Epithelial cell of esophagus (primary cell): Measurements from ENCODE around the gene ATN1.
A peak's percentile ranks its signal among the peaks of the same experiment; 100 is the strongest.

ENCODE experiments used
- DNase-seq: peaks from one replicate; pipeline ENCODE4 v3.0.0; 2010; ENCODE audit warnings: low read depth
- H3K4me3 ChIP-seq: 2 replicates; pipeline ENCODE4 v1.5.1; 2011; ENCODE audit warnings: mild to moderate bottlenecking, low read length, control low read depth
- TF ChIP-seq, protein P1 (sequence below): IDR thresholded peaks from 2 replicates; pipeline ENCODE4 v1.5.1; 2011; ENCODE audit warnings: low read depth, mild to moderate bottlenecking, low read length, control low read depth, inconsistent platforms; ENCODE audit not compliant: insufficient read depth; ENCODE audit errors: missing control alignments

ATN1 gene

DNA sequence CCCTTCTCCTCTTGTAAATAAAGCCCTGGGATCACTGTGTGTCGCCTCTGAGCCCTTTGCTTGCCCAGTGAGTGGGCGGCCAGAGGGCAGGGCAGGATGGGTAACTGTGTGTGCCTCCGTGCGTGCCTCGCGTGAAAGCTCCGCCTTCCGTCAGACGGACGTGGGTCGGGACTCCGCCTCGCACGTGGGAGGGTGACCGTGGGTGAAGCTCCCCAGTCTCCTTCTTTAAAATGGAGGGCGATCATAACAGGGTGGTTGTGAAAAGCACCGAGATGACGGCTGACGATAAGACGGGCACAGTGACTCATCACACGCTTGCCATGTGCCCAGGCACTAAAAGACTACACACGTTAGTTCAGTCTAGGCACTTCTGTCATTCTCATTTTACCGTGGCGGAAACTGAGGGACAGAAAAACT is 33.5 kb downstream of the ATN1 start:
- TF ChIP-seq, protein P1, sequence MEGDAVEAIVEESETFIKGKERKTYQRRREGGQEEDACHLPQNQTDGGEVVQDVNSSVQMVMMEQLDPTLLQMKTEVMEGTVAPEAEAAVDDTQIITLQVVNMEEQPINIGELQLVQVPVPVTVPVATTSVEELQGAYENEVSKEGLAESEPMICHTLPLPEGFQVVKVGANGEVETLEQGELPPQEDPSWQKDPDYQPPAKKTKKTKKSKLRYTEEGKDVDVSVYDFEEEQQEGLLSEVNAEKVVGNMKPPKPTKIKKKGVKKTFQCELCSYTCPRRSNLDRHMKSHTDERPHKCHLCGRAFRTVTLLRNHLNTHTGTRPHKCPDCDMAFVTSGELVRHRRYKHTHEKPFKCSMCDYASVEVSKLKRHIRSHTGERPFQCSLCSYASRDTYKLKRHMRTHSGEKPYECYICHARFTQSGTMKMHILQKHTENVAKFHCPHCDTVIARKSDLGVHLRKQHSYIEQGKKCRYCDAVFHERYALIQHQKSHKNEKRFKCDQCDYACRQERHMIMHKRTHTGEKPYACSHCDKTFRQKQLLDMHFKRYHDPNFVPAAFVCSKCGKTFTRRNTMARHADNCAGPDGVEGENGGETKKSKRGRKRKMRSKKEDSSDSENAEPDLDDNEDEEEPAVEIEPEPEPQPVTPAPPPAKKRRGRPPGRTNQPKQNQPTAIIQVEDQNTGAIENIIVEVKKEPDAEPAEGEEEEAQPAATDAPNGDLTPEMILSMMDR: no peak
- DNase-seq: peak; percentile 76
- H3K4me3 ChIP-seq: no peak overlapping the region

DNA sequence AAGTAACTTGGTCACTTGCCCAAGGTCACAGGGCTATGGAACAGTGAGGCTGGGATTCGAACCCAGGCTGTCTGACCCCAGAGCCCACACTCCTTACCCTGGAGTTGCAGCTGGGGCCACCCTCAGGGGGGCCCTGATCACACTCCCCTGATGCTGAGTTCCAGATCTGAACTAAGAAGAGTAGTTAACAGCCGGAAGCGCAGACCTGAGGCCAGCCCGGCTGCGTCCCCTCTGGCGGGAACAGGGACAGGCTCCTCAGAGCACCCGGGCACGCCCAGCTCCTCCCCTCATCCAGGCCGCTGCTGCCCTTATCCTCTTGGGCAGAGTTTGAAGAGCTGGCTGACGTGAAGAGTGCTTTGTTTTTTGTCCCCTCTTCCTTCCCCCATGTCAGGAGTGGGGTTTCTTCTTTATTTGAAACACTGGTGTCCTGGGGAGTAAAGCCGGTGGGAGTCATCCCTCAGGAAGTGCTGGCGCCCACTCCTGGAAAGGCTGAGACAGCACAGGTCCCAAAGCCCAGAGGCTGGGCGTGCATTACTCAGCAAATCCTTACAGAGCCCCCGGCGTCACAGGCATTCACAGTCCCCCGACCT is 34.0 kb downstream of the ATN1 start:
- DNase-seq: peak; percentile 78
- TF ChIP-seq, protein P1: peak; percentile 57
- H3K4me3 ChIP-seq: peak overlapping the region; percentile 98

DNA sequence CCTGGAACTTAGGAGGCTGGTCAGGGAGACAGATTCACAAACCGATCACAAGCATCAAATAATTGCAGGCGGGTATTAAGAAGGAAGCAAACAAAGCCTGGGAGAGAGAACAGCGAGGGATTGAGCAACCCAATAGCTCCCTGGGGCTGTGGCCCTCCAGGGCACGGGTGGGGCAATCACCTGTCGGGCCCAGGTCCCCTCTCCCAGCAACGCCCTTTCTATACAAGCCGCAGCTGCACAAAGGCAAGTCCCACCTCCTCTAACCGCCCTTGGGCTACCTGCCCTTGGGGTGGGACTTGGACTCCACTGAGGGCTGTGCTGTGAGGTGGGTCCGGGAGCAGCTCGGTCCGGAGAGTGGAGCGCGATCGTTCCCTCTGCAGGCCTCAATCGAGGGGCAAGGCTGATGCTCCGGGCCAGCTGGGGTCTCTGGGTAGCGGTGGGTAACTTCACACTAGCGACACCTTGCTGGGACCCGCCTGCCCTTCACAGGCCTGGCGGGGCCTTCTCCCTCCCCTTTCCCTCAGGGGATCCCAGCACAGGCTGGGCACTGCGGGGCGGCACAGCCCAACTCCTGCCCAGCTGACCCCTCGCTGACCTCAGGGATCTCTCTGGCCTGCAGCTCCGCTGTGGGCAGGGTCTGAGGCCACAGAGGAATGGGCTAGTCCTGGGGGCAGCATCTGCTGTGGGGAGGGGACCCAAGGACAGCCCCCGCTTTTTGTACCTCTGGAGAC is 34.7 kb downstream of the ATN1 start:
- TF ChIP-seq, protein P1: no peak
- peak overlapping the region; percentile 98 for H3K4me3 ChIP-seq
- no peak for DNase-seq

DNA sequence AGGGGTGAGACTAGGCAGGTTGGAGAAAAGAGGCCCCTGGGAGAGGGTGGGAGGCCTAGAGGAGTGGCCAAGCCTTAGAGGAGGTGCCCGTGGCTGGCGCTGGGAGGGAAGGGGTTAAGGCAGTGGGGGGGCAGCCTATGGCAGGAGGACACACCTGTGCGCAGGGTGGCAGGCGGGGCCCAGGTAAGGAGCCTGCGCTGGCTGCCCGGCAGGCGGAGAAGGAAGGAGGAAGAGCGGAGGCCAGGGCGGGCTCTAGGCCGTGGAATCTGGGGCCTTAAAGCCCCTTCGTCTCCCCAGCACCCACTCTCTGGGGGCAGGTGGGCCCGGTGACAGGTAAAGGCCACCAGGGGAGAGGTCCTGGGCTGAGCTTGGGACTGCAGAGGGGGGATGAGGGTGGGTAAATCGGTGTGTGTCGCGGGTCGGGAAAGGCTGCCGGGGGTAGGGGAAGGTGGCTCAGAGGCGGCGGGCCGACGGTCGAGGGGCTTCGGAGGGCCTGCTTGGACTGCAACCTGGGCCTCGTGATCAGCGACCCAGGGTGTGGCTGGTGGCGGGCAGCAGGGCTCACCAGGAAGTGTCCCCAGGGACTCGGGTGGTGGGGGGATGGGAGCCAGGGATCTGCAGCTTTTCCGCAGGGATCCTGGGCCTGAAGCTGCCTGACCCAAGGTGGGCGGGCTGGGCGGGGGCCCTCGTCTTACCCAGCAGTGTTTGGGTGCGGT is 35.4 kb downstream of the ATN1 start:
- H3K4me3 ChIP-seq: peak overlapping the region; percentile 98
- peak; percentile 95 for DNase-seq
- TF ChIP-seq, protein P1: peak; percentile 41

DNA sequence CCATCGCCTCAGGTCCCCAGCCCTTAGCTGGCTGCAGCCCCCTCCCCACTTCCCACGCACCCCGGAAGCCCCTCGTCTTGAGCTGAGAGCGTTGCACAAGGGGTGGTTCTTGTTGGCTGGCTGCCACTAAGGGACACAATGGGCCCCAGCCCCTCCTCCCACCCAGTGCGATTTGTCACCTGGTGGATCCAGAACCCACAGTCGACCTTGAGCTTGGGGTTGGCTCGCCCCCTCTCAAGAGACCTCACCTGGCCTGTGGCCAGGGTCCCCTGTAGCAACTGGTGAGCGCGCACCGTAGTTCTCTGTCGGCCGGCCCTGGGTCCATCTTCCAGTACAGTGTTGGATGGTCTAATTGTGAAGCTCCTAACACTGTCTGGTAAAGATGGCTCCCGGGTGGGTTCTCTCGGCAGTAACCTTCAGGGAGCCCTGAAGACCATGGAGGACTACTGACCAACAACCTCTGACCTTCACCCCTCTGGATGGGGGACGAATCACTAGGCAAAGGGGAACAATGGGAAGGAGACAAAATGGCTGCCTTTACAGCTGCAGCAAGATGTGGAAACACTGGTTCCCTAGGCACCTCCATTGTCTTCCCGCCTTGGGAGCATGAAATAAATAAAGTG is 36.1 kb downstream of the ATN1 start:
- peak overlapping the region; percentile 98 for H3K4me3 ChIP-seq
- TF ChIP-seq, protein P1: no peak
- no peak for DNase-seq

DNA sequence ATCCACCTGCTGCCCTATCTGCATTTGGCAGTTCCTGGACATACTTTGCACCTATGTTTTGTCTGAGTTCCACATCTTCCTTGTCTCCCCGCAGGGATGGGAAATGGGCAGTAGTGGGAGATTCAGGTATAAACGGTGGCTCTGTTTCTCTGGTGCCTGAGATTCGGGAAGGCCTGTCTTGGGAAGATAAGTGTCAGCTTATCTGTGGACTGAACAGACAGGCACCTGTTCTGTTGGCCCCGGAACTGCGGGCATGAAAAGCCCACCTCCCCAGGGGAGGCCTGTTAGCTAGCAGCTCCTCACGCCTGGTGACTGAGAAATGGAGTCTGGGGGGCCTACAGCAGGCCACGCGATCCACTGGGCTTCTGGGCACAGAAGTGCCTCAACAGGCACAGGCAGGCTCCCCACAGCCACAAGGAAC is 36.9 kb downstream of the ATN1 start:
- peak overlapping the region; percentile 98 for H3K4me3 ChIP-seq
- TF ChIP-seq, protein P1: no peak
- DNase-seq: no peak
